Activated T-cell treated with anti-CD3 and anti-CD28 coated beads, Interleukin-2, amount 50 U/mL, for 48 hours (primary cell): ENCODE data around the gene IFT122.

ENCODE experiments used
- DNase-seq, 2 experiments: peaks; one replicate each; pipeline ENCODE4 v3.0.0-alpha.2; 2020

IFT122 gene

DNA sequence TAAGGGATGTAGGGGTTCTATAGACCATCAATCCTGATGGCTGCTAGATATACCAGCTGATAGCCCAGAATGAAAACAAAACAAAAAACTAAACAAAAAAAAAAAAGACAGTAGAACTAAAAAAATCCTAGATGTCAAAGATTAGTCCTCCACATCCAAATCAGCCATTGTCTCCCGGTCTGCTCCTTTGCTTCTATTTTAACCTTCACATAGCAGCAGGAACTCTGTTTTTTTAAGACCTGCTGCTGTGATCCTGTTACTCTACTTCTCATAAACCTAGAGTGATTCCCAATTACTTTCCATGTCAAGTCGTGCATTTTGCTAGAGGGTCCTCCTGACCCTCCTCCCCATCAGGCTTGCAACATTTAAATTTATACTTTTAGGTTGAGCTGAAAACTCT lies 2.5 kb downstream of the IFT122 start:
- no peak for DNase-seq

- DNase-seq, result no peak
Measured at GRCh38 chr3:129442947-129443346, 2.9 kb downstream of the IFT122 start.

GRCh38 chr3:129445471-129445870 lies 5.4 kb downstream of the IFT122 start:
- DNase-seq, result no peak

GRCh38 chr3:129446926-129447325 lies 6.9 kb downstream of the IFT122 start:
- no peak for DNase-seq

DNA sequence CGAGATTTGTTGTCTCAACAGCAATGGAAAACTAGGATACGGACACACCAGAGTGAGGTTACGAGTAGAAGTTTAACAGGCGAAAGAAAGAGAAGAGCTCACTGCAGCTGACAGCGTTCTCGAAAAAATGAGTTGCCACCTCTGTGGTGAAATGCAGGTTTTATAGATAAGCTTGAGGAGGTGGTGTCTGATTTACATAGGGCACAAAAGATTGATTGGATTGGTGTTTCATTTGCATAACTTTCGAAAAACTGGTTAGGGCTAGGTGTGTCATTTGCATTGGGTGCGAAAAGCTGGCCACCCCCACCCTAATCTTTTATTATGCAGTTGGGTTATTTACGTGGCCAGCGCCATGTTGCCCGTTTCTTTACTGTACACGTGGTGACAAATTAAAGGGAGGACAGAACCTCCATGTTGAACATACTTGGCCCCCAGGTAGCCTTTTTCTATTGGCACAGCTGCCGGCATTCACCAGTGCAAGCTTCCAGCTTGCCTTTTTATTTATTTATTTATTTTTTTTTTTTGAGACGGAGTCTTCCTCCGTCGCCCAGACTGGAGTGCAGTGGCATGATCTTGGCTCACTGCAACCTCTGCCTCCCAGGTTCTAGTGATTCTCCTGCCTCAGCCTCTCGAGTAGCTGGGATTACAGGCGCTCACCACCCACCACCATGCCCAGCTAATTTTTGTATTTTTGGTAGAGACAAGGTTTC lies 8.3 kb downstream of the IFT122 start:
- no peak for DNase-seq

DNA sequence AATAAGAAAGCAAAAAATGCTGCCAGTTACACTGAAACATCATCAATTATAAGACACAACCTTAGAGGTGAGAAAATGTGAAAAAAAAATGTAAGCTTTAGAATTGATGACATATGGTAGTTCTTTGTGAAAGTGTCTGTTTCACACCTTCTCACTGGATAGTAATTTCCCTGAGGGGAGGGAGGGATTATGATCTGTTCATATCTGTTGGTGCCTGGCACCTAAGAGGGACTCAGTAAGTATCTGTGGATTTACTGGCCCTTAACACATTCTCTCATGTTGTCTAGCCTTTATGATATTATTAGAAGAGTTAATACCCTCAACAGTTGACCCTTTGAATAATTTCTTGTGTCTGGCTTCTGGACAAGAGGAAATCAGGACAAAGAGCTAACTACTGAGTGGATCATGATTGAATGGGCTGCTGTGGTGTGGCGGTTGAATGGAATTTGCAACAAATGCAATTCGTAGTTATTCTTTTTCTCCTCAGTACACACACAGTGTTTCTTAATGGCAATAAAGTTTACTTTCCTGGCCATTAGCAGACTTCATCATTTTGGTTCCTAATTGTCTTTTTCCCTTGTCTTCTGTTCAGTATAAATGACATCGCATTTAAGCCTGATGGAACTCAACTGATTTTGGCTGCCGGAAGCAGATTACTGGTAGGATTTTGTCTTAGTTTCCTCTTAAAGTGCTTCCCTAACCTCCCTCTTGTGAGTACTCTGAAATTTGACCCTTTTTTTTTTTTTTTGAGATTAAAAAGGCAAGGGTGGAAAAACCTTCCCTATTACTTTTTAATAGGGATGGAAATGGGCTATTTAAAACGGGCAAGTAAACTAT lies 9.5 kb downstream of the IFT122 start:
- no peak for DNase-seq

- no peak for DNase-seq
Measured at GRCh38 chr3:129453732-129454131, 13.7 kb downstream of the IFT122 start.

DNA sequence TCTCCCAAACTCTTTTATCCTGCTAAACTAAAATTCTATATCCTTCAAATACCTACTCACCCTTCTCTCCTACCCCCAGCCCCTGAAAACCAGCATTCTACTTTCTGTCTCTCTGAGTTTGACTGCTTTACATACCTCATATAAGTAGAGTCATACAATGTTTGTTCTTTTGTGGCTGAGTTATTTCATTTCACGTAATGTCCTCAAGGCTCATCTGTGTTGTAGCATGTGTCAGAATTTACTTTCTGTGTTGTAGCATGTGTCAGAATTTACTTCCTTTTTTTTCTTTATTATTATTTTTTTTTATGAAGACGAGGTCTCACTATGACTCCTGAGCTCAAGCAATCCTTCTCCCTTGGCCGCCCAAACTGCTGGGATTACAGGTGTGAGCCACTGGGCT lies 20.1 kb downstream of the IFT122 start:
- no peak for DNase-seq

GRCh38 chr3:129460572-129460971 lies 20.5 kb downstream of the IFT122 start:
- DNase-seq, result no peak

DNA sequence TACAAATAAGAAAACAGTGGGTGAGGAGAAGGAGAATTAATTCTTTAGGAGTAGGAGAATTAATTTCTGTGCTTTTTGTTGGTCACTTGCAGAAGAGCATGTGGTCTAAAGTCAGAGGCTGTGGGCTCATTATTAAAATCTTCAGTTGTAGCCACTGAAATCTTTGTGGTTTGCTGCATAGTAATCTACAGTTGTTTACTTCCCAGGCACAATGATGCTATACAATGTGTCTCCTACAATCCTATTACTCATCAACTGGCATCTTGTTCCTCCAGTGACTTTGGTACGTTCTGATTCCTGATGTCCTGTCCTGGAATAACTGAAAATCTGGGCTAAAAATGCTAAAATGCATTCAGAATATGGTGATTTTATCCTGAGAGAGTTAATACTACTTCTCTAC lies 21.0 kb downstream of the IFT122 start:
- no peak for DNase-seq

GRCh38 chr3:129461461-129462146 lies 21.6 kb downstream of the IFT122 start:
- DNase-seq, result no peak

DNA sequence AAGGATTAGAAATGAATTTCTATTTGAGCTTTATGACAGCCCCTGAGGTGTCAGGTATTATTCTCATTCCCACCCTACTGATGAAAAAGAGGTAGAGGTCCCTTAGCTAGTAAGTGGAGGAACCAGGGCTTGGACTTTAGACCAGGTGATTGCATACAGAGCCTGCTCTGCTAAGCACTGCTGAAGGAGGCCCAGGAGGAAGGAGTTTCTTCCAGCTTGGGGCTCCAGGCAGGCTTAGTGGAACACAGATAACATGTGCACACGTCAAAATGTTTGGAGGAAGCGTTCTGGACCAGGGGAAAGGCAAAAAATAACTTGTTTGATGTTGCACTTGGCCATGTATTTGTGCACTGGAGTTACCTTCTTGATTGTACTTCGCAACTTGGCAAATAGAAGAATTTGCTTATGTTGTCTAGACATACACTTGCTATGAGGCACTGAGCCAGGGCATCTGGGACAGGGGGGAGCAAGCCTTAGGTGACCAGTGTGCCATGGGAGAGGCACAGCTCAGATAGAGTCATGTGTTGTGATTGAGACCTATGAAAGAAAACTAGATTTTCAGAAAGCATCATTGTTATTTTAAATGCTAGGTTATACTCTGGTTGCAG lies 22.4 kb downstream of the IFT122 start:
- no peak for DNase-seq

- no peak for DNase-seq
Measured at GRCh38 chr3:129463094-129463493, 23.1 kb downstream of the IFT122 start.

DNA sequence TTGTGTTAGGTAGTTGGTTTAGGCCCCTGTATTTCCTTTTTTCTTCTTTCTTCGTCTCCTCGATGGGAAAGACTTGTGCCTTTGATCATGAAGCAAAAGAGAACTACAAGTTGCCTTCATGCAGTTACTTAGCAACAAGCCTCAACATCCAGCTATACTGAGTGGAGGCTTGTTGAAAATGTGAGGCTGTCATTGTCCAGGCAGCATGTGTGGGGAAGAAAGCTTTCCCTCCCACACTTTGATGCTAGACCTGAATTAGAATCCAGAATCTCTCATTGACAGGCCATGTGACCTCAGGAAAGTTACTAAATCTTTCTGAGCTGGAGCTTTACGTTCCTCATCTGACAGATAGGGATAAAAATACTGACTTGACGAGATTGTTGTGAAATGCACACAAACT lies 23.7 kb downstream of the IFT122 start:
- no peak for DNase-seq

- DNase-seq, result no peak
Measured at GRCh38 chr3:129467932-129468331, 27.9 kb downstream of the IFT122 start.

DNA sequence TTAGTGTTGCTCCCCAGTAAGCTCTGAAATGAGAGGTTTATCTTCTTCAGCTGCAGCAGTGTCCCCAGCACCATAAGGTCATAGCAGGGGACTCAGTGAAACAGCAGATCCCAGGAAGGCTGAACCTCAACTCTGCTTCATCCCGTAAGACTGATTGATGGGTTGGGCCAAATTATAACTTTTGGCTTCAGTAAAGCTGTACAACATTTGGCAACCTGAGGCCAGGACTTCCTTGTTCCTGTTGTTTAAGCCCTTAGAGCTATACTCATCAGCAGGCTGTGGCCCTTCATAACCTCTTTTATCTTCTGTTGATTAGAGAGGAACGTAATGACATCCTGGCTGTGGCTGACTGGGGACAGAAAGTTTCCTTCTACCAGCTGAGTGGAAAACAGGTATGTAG lies 29.0 kb downstream of the IFT122 start:
- no peak for DNase-seq

DNA sequence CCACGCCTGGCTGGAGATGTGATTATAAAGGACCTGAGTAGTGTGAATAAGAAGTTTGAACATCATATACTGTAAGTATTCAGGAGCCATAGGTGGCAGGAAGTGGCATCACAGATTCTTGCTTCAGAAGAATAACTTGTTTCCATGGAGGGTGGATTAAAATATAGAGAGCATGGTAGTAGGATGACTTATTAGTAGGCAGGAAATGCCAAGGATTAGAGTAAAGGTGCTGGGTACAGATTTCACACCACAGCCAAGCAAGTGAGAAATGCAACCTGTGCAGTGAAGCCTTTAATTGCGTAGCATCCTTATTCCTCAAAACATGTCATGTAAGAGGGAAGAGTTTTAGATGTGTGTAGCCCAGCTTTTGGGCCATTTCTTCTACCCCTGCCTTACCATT lies 30.8 kb downstream of the IFT122 start:
- DNase-seq, result no peak

- DNase-seq, result no peak
Measured at GRCh38 chr3:129473067-129473768, 33.2 kb downstream of the IFT122 start.

DNA sequence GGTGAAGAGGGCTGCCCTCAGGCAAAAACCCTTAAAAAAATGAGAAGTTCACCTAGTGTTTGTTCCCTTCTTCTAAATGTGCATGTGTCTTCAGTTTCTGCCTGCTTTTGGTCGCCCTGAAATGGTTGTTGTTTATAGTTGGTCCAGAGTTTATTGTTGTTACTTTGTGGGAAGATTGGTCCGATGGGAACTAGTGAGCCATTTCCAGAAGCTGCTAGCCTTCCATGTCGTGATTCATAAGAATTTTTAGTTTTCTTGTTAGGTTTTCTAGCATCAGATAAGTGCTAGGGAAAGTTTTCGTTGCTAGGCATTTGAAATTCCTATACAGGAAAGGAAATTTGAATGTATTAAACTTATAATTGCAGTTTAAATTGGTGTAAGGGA lies 33.7 kb downstream of the IFT122 start:
- DNase-seq, result no peak

GRCh38 chr3:129474984-129475804 lies 35.2 kb downstream of the IFT122 start:
- DNase-seq, result no peak

DNA sequence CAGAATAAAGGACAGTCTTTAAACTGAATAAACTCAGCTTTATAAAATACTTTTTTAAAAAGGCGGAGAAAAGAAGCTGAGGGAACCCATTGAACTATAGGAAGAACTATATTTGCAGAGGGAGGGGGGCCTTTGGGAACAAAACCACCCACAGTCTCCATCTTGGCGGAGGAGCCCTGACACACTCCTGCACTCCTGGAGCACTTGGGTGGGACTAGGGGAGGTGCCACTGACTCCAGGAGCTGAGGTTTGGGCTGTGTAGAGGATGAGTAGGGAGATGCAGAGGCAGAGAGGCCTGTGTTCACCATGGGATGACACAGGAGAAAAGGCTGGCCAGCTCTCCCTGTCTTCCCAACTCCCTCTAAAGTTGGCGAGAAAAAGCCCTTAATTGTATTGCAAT lies 35.8 kb downstream of the IFT122 start:
- DNase-seq, result no peak

DNA sequence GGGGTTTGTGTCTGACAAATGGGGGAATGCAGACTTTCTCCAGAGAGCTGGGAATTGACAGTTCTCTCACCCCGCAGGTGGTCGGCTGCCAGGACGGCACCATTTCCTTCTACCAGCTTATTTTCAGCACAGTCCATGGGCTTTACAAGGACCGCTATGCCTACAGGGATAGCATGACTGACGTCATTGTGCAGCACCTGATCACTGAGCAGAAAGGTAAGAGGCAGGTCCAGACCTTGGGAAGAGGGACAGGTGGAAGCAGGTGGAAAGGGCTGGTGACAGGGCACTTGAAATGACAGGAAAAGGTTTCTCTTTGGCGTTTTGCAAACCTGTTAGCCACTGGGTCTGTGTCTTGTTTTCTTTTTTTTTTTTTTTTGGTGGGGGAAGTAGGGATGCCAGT lies 36.6 kb downstream of the IFT122 start:
- DNase-seq, result no peak
